ENCODE measurements around the gene IGFL1. TPM values are rescaled to one million over a fixed set of nuclear protein-coding genes. Genes with fewer than 3 reads are reported as not detected.
"Not testable (repeated sequence)": the region's sequence is repeated elsewhere in the genome, so short reads cannot be mapped to it uniquely, and the experiment has no call there.

The IGFL1 gene
- total RNA-seq, 4 donors from 2014 or later: not detected

DNA sequence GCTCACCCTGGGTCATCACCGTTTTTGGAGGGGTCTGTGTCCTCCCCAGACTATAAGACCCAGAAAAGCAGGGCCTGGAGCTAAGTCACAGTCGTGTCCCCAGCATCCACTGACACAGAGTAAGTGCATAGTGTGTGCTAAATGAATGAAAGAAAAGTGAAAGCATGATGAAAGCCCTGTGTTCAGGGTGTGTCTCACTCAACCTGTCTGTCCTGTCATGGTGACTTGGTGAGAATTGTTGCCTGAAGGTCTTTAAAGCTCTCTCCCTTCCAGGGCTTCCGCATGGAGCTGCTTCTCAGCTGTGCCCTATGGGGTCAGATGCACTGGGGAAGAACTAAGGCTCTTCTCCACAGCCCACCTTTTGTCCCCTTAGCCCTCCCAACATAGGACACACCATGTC is 20.5 kb upstream of the IGFL1 start:
- intact Hi-C loops (cut with DNase I): no loop called here
- DNase-seq (ENCODE audit: extremely low spot score): no peak
- 63% methylated on average over 3 of the region's 3 CpGs for WGBS

DNA sequence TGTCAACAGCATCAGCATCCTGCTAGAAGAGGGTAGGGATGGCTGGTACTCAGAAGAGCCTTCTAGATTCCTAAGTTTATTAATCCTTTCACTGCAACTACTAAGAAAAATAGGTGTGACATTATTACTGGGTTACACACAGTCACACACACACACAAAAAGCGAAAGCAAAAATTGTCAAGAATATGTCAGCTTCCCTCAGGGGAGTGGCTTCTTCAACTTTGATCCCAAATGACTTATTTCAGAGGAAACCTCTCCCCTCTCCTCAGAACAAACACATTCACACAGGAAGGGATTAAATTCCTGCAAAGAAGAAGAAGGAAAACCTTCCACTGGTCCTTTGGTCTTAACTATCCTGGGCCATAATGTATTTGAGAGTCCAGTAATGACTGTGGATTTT is 20.1 kb upstream of the IGFL1 start:
- Histone ChIP-seq H3K36me3 (no peaks in the 10 kb centered on the region), H3K4me3 (no peak overlapping the region), H3K4me1 (peaks cover 15 to 26% (median 22%) of the 10 kb centered on the region in 4 donors), H3K27me3 (peaks cover 0 to 28% (median 0%) of the 10 kb centered on the region in 4 donors), H3K27ac (replicated peaks in 1 of 4) (no peak overlapping the region), H3K9me3 (no peaks in the 10 kb centered on the region)
- 92% methylated on average over 1 of the region's 1 CpG for WGBS
- no peak for TF ChIP-seq POLR2AphosphoS5 (IDR thresholded peaks at IDR 0.05)
- DNase-seq (ENCODE audit: extremely low spot score): no peak
- intact Hi-C loops (cut with DNase I): no loop called here

More for the DNA sequence above, 20.5 kb upstream of the IGFL1 start:
- no peak overlapping the region for H3K4me3 ChIP-seq
- H3K36me3 ChIP-seq: no peaks in the 10 kb centered on the region
- peaks cover 15 to 26% (median 22%) of the 10 kb centered on the region in 4 donors for H3K4me1 ChIP-seq
- peaks cover 0 to 32% (median 0%) of the 10 kb centered on the region in 4 donors for H3K27me3 ChIP-seq
- no peaks in the 10 kb centered on the region for H3K9me3 ChIP-seq
- TF ChIP-seq EP300 (IDR thresholded peaks at IDR 0.05) (no peak), POLR2A (IDR thresholded peaks at IDR 0.05; ENCODE audit: low read depth) (no peak), POLR2AphosphoS5 (IDR thresholded peaks at IDR 0.05) (no peak)
- TF ChIP-seq, protein P1, sequence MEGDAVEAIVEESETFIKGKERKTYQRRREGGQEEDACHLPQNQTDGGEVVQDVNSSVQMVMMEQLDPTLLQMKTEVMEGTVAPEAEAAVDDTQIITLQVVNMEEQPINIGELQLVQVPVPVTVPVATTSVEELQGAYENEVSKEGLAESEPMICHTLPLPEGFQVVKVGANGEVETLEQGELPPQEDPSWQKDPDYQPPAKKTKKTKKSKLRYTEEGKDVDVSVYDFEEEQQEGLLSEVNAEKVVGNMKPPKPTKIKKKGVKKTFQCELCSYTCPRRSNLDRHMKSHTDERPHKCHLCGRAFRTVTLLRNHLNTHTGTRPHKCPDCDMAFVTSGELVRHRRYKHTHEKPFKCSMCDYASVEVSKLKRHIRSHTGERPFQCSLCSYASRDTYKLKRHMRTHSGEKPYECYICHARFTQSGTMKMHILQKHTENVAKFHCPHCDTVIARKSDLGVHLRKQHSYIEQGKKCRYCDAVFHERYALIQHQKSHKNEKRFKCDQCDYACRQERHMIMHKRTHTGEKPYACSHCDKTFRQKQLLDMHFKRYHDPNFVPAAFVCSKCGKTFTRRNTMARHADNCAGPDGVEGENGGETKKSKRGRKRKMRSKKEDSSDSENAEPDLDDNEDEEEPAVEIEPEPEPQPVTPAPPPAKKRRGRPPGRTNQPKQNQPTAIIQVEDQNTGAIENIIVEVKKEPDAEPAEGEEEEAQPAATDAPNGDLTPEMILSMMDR (IDR thresholded peaks at IDR 0.05): no peak
- H3K27ac ChIP-seq (replicated peaks in 1 of 4): no peak overlapping the region

DNA sequence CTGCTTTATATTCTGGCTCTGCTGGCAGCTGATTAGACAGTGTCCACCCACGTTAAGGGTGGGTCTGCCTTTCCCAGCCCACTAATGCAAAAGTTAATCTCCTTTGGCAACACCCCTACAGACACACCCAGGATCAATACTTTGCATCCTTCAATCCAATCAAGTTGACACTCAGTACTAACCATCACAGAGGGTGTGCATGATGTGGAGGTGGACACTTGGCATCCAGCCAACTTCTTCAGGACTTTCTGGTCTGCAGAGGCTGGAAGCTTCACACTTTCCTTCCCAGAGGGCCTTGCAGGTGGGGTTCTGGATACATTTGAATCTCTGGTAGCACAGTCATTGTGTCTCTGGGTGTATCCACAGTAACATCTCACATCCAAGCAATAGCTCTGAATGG is 18.9 kb upstream of the IGFL1 start:
- TF ChIP-seq, protein P1 (IDR thresholded peaks at IDR 0.05): no peak
- TF ChIP-seq POLR2AphosphoS5 (IDR thresholded peaks at IDR 0.05): no peak
- no peak for TF ChIP-seq EP300 (IDR thresholded peaks at IDR 0.05)
- TF ChIP-seq POLR2A (IDR thresholded peaks at IDR 0.05; ENCODE audit: low read depth): no peak
- Histone ChIP-seq H3K27me3 (peaks cover 0 to 28% (median 0%) of the 10 kb centered on the region in 4 donors), H3K27ac (replicated peaks in 1 of 4) (peak overlapping the region in 3 of 4 donors; percentile 44 to 70 (median 62)), H3K4me1 (peaks cover 15 to 26% (median 22%) of the 10 kb centered on the region in 4 donors), H3K36me3 (no peaks in the 10 kb centered on the region), H3K4me3 (no peak overlapping the region), H3K9me3 (no peaks in the 10 kb centered on the region)
- DNase-seq (ENCODE audit: extremely low spot score): no peak
- 33% methylated on average over 1 of the region's 1 CpG for WGBS
- intact Hi-C loops (cut with DNase I): no loop called here

DNA sequence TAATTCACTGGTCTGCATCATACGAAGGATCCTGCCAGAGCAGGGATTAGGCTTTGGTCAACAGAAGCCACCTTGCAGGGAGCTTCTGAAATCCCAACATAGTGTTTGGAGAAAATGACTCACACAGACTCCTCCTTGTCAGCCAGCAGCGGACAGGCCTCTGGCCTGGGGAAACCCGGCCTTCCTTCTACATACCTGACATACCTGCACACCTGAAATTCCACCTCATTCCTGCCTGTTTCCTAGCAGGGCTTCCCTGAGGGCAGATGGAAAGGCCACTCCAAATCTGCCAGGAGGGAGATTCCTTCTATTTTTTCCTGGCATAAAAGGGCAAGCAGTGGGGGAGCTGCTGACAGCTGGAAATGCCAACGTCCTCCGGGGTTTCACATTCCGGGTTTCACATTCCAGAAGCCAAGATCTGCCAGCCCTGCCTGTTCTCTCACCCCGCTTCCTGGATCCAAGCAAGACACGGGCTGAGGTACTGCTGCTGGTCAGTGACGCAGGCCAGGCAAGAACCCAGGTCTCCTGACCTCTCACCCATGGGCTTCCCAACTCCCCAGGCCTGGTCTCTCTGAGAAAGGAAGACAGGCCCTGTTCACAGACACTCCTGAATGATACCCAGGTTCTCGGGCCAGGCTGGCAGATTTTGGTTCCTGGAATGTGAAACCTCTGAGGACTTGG is 18.2 kb upstream of the IGFL1 start:
- Histone ChIP-seq H3K9me3 (no peaks in the 10 kb centered on the region), H3K27me3 (peaks cover 0 to 22% (median 0%) of the 10 kb centered on the region in 4 donors), H3K4me3 (no peak overlapping the region), H3K27ac (replicated peaks in 1 of 4) (peak overlapping the region; percentile 44 to 70 (median 55)), H3K4me1 (peaks cover 15 to 24% (median 22%) of the 10 kb centered on the region in 4 donors), H3K36me3 (no peaks in the 10 kb centered on the region)
- DNase-seq (ENCODE audit: extremely low spot score): no peak
- 48% methylated on average over 8 of the region's 10 CpGs for WGBS
- intact Hi-C loops (cut with DNase I): no loop called here
- TF ChIP-seq, protein P1 (IDR thresholded peaks at IDR 0.05): no peak
- TF ChIP-seq POLR2A (IDR thresholded peaks at IDR 0.05; ENCODE audit: low read depth) (no peak), EP300 (IDR thresholded peaks at IDR 0.05) (no peak)

DNA sequence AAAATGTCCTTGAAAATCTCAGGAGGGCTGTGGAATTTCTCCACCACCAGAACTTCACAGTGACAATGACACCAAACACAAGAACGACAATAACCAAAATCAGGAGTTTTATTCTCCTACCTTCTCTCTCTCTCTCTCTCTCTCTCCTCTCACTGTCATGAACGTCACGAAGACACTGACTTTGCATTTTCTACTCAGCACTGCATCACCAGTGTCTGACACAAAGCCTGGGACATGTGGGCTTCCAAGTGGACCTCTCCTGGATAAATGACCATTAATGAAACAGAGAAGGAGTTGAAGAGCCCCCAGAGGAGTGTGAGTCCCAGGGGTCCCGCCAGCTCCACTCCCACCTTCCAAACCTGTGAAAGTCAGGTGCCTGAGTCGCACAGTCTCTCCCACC is 16.9 kb upstream of the IGFL1 start:
- intact Hi-C loops (cut with DNase I); H3K4me3 ChIP-seq; H3K27ac ChIP-seq (replicated peaks in 1 of 4); H3K9me3 ChIP-seq; H3K36me3 ChIP-seq; DNase-seq (ENCODE audit: extremely low spot score): not testable (repeated sequence)
- Histone ChIP-seq H3K4me1 (peaks cover 15 to 24% (median 20%) of the 10 kb centered on the region in 4 donors), H3K27me3 (peaks cover 0 to 30% (median 0%) of the 10 kb centered on the region in 4 donors)
- 89% methylated on average over 5 of the region's 5 CpGs for WGBS
